Activated T-cell treated with anti-CD3 and anti-CD28 coated beads, Interleukin-2, amount 50 U/mL, for 24 hours (primary cell): ENCODE measurements around the gene MOB3B.

Source experiments
- DNase-seq: peaks from one replicate; pipeline ENCODE4 v3.0.0-alpha.2; 2020
- H3K27ac Mint-ChIP-seq: 2 replicates; pipeline ENCODE4 v1.8.0; 2020; ENCODE audit warnings: mild to moderate bottlenecking, mixed read lengths
- H3K27me3 Mint-ChIP-seq: 2 replicates; pipeline ENCODE4 v1.8.0; 2020; ENCODE audit warnings: mixed read lengths
- H3K36me3 Mint-ChIP-seq: 2 replicates; pipeline ENCODE4 v1.8.0; 2020; ENCODE audit warnings: low read depth, mixed read lengths
- H3K4me1 Mint-ChIP-seq: 2 replicates; pipeline ENCODE4 v1.8.0; 2020; ENCODE audit warnings: low read depth, mixed read lengths
- H3K4me3 Mint-ChIP-seq: 2 replicates; pipeline ENCODE4 v1.8.0; 2020; ENCODE audit warnings: mild to moderate bottlenecking, moderate library complexity, mixed read lengths
- H3K9me3 Mint-ChIP-seq: 2 replicates; pipeline ENCODE4 v1.8.0; 2020; ENCODE audit warnings: mixed read lengths

The MOB3B gene

DNA sequence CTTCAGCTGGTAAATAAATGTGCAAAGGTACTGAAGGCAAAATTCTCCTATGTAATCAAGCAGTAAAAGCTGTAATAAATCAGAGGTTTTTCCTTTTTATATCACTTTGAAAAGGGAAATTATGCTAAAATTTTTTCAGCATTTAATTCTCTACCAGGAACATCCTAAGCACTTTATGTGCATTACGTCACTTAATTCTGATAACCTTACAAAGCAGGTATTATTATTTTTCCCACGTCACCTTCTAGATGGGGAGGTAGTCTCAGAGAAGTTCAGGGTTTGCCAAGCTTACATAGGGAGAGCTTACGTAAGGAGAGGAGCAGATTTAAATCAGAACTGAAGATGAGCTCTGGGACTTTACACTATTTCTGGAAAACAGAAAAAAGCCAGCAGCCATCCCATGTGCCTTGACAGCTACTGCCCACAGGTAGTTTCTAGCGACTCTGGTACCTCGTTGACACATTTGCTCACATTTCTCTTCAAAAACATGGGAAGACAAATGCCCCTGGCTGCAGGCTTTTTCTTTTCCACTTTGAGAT lies 84.5 kb downstream of the MOB3B start:
- DNase-seq, result no peak
- Mint-ChIP-seq H3K27ac (no peak overlapping the region), H3K27me3 (no peaks in the 10 kb centered on the region), H3K4me3 (no peak overlapping the region), H3K9me3 (peaks cover 7% of the 10 kb centered on the region), H3K4me1 (peaks cover 18% of the 10 kb centered on the region), H3K36me3 (peaks cover 7% of the 10 kb centered on the region)

GRCh38 chr9:27442464-27442863 lies 87.2 kb downstream of the MOB3B start:
- no peaks in the 10 kb centered on the region for H3K36me3 Mint-ChIP-seq
- H3K4me3 Mint-ChIP-seq, result no peak overlapping the region
- H3K9me3 Mint-ChIP-seq, result no peaks in the 10 kb centered on the region
- H3K27ac Mint-ChIP-seq, result no peak overlapping the region
- H3K27me3 Mint-ChIP-seq, result no peaks in the 10 kb centered on the region
- H3K4me1 Mint-ChIP-seq, result peaks cover 18% of the 10 kb centered on the region
- no peak for DNase-seq

- Mint-ChIP-seq H3K4me1 (peaks cover 18% of the 10 kb centered on the region), H3K36me3 (no peaks in the 10 kb centered on the region), H3K9me3 (no peaks in the 10 kb centered on the region), H3K27me3 (no peaks in the 10 kb centered on the region), H3K4me3 (no peak overlapping the region), H3K27ac (peak overlapping the region; percentile 28)
- DNase-seq, result no peak
Measured at GRCh38 chr9:27441741-27442070, 87.9 kb downstream of the MOB3B start.

- H3K27ac Mint-ChIP-seq, result peak overlapping the region; percentile 28
- DNase-seq, result no peak
- H3K9me3 Mint-ChIP-seq, result no peaks in the 10 kb centered on the region
- H3K36me3 Mint-ChIP-seq, result no peaks in the 10 kb centered on the region
- H3K27me3 Mint-ChIP-seq, result no peaks in the 10 kb centered on the region
- H3K4me3 Mint-ChIP-seq, result no peak overlapping the region
- H3K4me1 Mint-ChIP-seq, result peaks cover 18% of the 10 kb centered on the region
Measured at GRCh38 chr9:27440888-27441740, 88.5 kb downstream of the MOB3B start.

GRCh38 chr9:27438522-27438921 lies 91.1 kb downstream of the MOB3B start:
- no peak overlapping the region for H3K27ac Mint-ChIP-seq
- H3K4me1 Mint-ChIP-seq, result peaks cover 18% of the 10 kb centered on the region
- H3K9me3 Mint-ChIP-seq, result no peaks in the 10 kb centered on the region
- no peaks in the 10 kb centered on the region for H3K36me3 Mint-ChIP-seq
- DNase-seq, result no peak
- no peak overlapping the region for H3K4me3 Mint-ChIP-seq
- H3K27me3 Mint-ChIP-seq, result no peaks in the 10 kb centered on the region

DNA sequence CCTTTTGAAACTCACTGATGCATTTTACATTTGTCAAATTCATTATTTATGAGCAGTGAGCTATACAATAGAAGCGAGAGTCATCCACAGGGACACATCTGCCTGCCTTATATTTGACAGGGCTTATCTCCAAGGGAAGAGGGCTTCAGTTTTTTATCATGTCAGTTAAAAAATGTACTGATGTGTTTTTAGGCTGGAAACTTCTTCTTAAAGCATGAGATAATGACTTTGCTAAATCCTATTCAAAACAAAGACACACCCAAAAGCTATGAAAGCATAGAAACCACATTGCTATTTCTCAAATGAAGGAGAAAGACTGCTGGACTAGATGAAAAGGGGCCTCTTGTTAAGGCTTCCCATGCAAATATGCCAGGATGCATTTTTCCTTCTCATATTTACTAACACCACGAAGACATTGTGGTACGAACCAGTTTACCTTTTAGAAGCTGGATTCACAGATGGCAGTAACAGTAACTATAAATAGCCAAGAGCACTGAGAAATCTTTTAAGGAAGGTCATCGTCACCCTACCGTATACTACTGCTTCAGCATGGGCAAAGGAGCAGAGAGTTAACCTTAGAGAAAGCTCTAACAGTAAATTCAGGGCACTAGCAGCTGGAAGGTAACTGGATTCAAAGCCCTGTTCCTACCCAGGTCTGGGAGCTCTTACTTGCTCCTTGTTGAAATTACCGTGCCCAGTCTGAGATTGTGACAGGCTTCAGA lies 91.8 kb downstream of the MOB3B start:
- Mint-ChIP-seq H3K4me1 (peaks cover 18% of the 10 kb centered on the region), H3K27me3 (no peaks in the 10 kb centered on the region), H3K9me3 (no peaks in the 10 kb centered on the region), H3K27ac (no peak overlapping the region), H3K36me3 (no peaks in the 10 kb centered on the region), H3K4me3 (no peak overlapping the region)
- no peak for DNase-seq

- DNase-seq, result no peak
- no peak overlapping the region for H3K4me3 Mint-ChIP-seq
- no peak overlapping the region for H3K27ac Mint-ChIP-seq
- H3K27me3 Mint-ChIP-seq, result no peaks in the 10 kb centered on the region
- H3K9me3 Mint-ChIP-seq, result no peaks in the 10 kb centered on the region
- H3K4me1 Mint-ChIP-seq, result peaks cover 21% of the 10 kb centered on the region
- H3K36me3 Mint-ChIP-seq, result no peaks in the 10 kb centered on the region
Measured at GRCh38 chr9:27436234-27436633, 93.4 kb downstream of the MOB3B start.

GRCh38 chr9:27433631-27434325 lies 95.8 kb downstream of the MOB3B start:
- no peaks in the 10 kb centered on the region for H3K27me3 Mint-ChIP-seq
- H3K4me3 Mint-ChIP-seq, result no peak overlapping the region
- H3K9me3 Mint-ChIP-seq, result no peaks in the 10 kb centered on the region
- no peak for DNase-seq
- H3K36me3 Mint-ChIP-seq, result no peaks in the 10 kb centered on the region
- H3K4me1 Mint-ChIP-seq, result peaks cover 11% of the 10 kb centered on the region
- no peak overlapping the region for H3K27ac Mint-ChIP-seq

GRCh38 chr9:27432308-27432707 lies 97.3 kb downstream of the MOB3B start:
- H3K4me1 Mint-ChIP-seq, result peaks cover 11% of the 10 kb centered on the region
- no peaks in the 10 kb centered on the region for H3K36me3 Mint-ChIP-seq
- no peaks in the 10 kb centered on the region for H3K9me3 Mint-ChIP-seq
- DNase-seq, result no peak
- H3K27me3 Mint-ChIP-seq, result no peaks in the 10 kb centered on the region
- no peak overlapping the region for H3K4me3 Mint-ChIP-seq
- no peak overlapping the region for H3K27ac Mint-ChIP-seq

GRCh38 chr9:27431543-27432147 lies 98.0 kb downstream of the MOB3B start:
- Mint-ChIP-seq H3K27ac (no peak overlapping the region), H3K9me3 (no peaks in the 10 kb centered on the region), H3K36me3 (no peaks in the 10 kb centered on the region), H3K4me1 (peaks cover 11% of the 10 kb centered on the region), H3K4me3 (no peak overlapping the region), H3K27me3 (no peaks in the 10 kb centered on the region)
- DNase-seq, result no peak

DNA sequence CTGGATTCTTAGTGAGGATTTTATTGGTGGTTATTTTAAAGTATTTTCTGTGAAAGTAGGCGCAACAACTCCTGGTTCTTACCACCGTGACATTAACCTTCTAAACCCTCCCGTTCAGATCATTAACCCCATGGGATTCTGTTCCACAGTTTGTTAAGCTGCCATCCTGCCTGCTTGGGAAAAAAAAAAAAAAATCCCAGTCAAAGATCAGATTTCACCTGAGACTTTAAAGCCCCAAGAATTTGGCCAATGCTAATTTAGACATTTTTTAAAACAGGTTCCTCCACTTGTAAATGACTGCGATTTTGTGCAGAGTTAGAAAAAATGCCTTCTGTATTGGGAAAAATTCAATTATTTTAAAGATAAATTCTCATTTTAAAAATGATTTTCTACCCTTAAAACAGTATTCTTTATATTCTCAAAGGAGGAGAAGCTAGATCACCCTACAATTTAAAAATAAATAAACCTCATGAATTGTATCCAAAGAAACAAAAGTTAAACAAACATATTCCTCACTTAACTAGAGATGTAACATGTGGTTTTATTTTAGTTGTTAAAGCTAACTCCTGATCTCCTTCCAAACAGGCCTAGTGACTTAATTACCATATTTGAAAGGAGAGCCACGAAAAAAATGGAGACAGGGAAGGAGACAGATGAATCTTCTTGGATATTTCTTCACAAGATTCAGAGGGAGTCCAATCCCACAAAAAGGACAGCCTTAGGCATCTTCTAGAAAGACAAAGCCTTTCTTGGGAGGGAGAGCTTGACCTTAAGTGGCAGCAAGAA lies 98.7 kb downstream of the MOB3B start:
- H3K4me1 Mint-ChIP-seq, result peaks cover 11% of the 10 kb centered on the region
- H3K9me3 Mint-ChIP-seq, result no peaks in the 10 kb centered on the region
- no peak for DNase-seq
- no peak overlapping the region for H3K27ac Mint-ChIP-seq
- H3K27me3 Mint-ChIP-seq, result no peaks in the 10 kb centered on the region
- H3K4me3 Mint-ChIP-seq, result no peak overlapping the region
- no peaks in the 10 kb centered on the region for H3K36me3 Mint-ChIP-seq

DNA sequence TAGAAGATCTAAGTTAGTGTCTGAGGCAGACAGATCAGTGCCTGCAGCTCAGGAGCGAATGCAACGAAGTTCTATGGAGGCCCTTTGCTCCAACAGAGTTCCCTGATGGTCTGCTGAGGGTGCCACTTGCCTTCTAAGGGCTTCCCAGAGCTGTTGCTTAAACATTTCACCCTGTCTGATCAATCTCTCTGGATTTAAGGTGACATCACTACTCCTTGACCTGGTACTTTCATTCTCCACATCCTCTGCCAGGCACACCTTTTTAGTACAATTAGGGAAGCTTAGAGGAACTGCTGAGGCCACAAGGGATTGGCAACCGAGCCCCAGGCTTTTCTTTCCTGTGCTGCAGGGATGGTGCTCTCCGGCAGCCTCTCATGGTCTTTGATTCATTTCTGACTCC lies 99.7 kb downstream of the MOB3B start:
- no peak for DNase-seq
- H3K9me3 Mint-ChIP-seq, result no peaks in the 10 kb centered on the region
- peaks cover 11% of the 10 kb centered on the region for H3K4me1 Mint-ChIP-seq
- no peak overlapping the region for H3K27ac Mint-ChIP-seq
- no peak overlapping the region for H3K4me3 Mint-ChIP-seq
- no peaks in the 10 kb centered on the region for H3K27me3 Mint-ChIP-seq
- no peaks in the 10 kb centered on the region for H3K36me3 Mint-ChIP-seq

- no peaks in the 10 kb centered on the region for H3K27me3 Mint-ChIP-seq
- H3K36me3 Mint-ChIP-seq, result no peaks in the 10 kb centered on the region
- H3K9me3 Mint-ChIP-seq, result no peaks in the 10 kb centered on the region
- no peak for DNase-seq
- no peak overlapping the region for H3K27ac Mint-ChIP-seq
- H3K4me1 Mint-ChIP-seq, result peaks cover 11% of the 10 kb centered on the region
- no peak overlapping the region for H3K4me3 Mint-ChIP-seq
Measured at GRCh38 chr9:27429436-27429835, 100.2 kb downstream of the MOB3B start.

- H3K27me3 Mint-ChIP-seq, result no peaks in the 10 kb centered on the region
Measured at GRCh38 chr9:27428551-27428950, 101.1 kb downstream of the MOB3B start.

More at GRCh38 chr9:27428551-27428950, 101.1 kb downstream of the MOB3B start:
- H3K9me3 Mint-ChIP-seq, result no peaks in the 10 kb centered on the region
- H3K4me3 Mint-ChIP-seq, result no peak overlapping the region
- H3K36me3 Mint-ChIP-seq, result no peaks in the 10 kb centered on the region
- no peak overlapping the region for H3K27ac Mint-ChIP-seq
- no peak for DNase-seq
- peaks cover 11% of the 10 kb centered on the region for H3K4me1 Mint-ChIP-seq
